ENCODE data around the gene KCTD21. TPM values are rescaled to one million over a fixed set of nuclear protein-coding genes. Genes with fewer than 3 reads are reported as not detected.
A peak's percentile ranks its signal among the peaks of the same experiment; 100 is the strongest.

Gene KCTD21
- total RNA-seq, 1 donor from 2014 or later = 10.7 TPM

GRCh38 chr11:78189851-78190250 is 1.4 kb upstream of the KCTD21 start:
- Mint-ChIP-seq H3K27me3 (ENCODE audit: unreplicated experiment) (no peaks in the 10 kb centered on the region), H3K27ac (ENCODE audit: unreplicated experiment) (peak overlapping the region; percentile 56), H3K4me1 (ENCODE audit: unreplicated experiment) (peaks cover 48% of the 10 kb centered on the region), H3K36me3 (ENCODE audit: unreplicated experiment) (peaks cover 5% of the 10 kb centered on the region), H3K9me3 (ENCODE audit: unreplicated experiment) (no peaks in the 10 kb centered on the region), H3K4me3 (ENCODE audit: unreplicated experiment) (peak overlapping the region; percentile 99)
- DNase-seq (ENCODE audit: extremely low spot score, unreplicated experiment) = no peak
- TF ChIP-seq CTCF (IDR thresholded peaks at IDR 0.05) = no peak

GRCh38 chr11:78189174-78189724 is 823 bp upstream of the KCTD21 start:
- no peaks in the 10 kb centered on the region for H3K36me3 Mint-ChIP-seq (ENCODE audit: unreplicated experiment)
- no peaks in the 10 kb centered on the region for H3K27me3 Mint-ChIP-seq (ENCODE audit: unreplicated experiment)
- no peaks in the 10 kb centered on the region for H3K9me3 Mint-ChIP-seq (ENCODE audit: unreplicated experiment)
- no peak for DNase-seq (ENCODE audit: extremely low spot score, unreplicated experiment)
- H3K4me3 Mint-ChIP-seq (ENCODE audit: unreplicated experiment) = peak overlapping the region; percentile 99
- peak overlapping the region; percentile 56 for H3K27ac Mint-ChIP-seq (ENCODE audit: unreplicated experiment)
- peaks cover 48% of the 10 kb centered on the region for H3K4me1 Mint-ChIP-seq (ENCODE audit: unreplicated experiment)
- TF ChIP-seq CTCF (IDR thresholded peaks at IDR 0.05) = no peak

GRCh38 chr11:78187366-78188285 is 800 bp downstream of the KCTD21 start:
- Mint-ChIP-seq H3K4me3 (ENCODE audit: unreplicated experiment) (peak overlapping the region; percentile 99), H3K4me1 (ENCODE audit: unreplicated experiment) (peaks cover 48% of the 10 kb centered on the region), H3K36me3 (ENCODE audit: unreplicated experiment) (peaks cover 4% of the 10 kb centered on the region), H3K27me3 (ENCODE audit: unreplicated experiment) (no peaks in the 10 kb centered on the region), H3K9me3 (ENCODE audit: unreplicated experiment) (no peaks in the 10 kb centered on the region), H3K27ac (ENCODE audit: unreplicated experiment) (peak overlapping the region; percentile 86)
- no peak for TF ChIP-seq CTCF (IDR thresholded peaks at IDR 0.05)
- no peak for DNase-seq (ENCODE audit: extremely low spot score, unreplicated experiment)

GRCh38 chr11:78181185-78181584 is 7.2 kb downstream of the KCTD21 start:
- Mint-ChIP-seq H3K4me3 (ENCODE audit: unreplicated experiment) (no peak overlapping the region), H3K27ac (ENCODE audit: unreplicated experiment) (no peak overlapping the region), H3K27me3 (ENCODE audit: unreplicated experiment) (no peaks in the 10 kb centered on the region), H3K4me1 (ENCODE audit: unreplicated experiment) (peaks cover 7% of the 10 kb centered on the region), H3K36me3 (ENCODE audit: unreplicated experiment) (peaks cover 14% of the 10 kb centered on the region), H3K9me3 (ENCODE audit: unreplicated experiment) (peaks cover 3% of the 10 kb centered on the region)
- no peak for DNase-seq (ENCODE audit: extremely low spot score, unreplicated experiment)
- no peak for TF ChIP-seq CTCF (IDR thresholded peaks at IDR 0.05)

- peaks cover 5% of the 10 kb centered on the region for H3K9me3 Mint-ChIP-seq (ENCODE audit: unreplicated experiment)
- no peak overlapping the region for H3K4me3 Mint-ChIP-seq (ENCODE audit: unreplicated experiment)
- H3K27me3 Mint-ChIP-seq (ENCODE audit: unreplicated experiment) = no peaks in the 10 kb centered on the region
Observed at GRCh38 chr11:78180751-78181150, 7.7 kb downstream of the KCTD21 start.

More at GRCh38 chr11:78180751-78181150, 7.7 kb downstream of the KCTD21 start:
- DNase-seq (ENCODE audit: extremely low spot score, unreplicated experiment) = no peak
- peaks cover 3% of the 10 kb centered on the region for H3K4me1 Mint-ChIP-seq (ENCODE audit: unreplicated experiment)
- H3K36me3 Mint-ChIP-seq (ENCODE audit: unreplicated experiment) = peaks cover 15% of the 10 kb centered on the region
- no peak overlapping the region for H3K27ac Mint-ChIP-seq (ENCODE audit: unreplicated experiment)
- no peak for TF ChIP-seq CTCF (IDR thresholded peaks at IDR 0.05)

Measured in osteocyte (in vitro differentiated cells).